ENCODE data around the gene TNFAIP2. TPM values are rescaled to one million over a fixed set of nuclear protein-coding genes. Genes with fewer than 3 reads are reported as not detected.

TNFAIP2 gene, protein sequence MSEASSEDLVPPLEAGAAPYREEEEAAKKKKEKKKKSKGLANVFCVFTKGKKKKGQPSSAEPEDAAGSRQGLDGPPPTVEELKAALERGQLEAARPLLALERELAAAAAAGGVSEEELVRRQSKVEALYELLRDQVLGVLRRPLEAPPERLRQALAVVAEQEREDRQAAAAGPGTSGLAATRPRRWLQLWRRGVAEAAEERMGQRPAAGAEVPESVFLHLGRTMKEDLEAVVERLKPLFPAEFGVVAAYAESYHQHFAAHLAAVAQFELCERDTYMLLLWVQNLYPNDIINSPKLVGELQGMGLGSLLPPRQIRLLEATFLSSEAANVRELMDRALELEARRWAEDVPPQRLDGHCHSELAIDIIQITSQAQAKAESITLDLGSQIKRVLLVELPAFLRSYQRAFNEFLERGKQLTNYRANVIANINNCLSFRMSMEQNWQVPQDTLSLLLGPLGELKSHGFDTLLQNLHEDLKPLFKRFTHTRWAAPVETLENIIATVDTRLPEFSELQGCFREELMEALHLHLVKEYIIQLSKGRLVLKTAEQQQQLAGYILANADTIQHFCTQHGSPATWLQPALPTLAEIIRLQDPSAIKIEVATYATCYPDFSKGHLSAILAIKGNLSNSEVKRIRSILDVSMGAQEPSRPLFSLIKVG
- 10 to 100 TPM; 60.2 to 72.0 TPM for total RNA-seq
- long read RNA-seq, partial matches to known transcripts: 2 of 6 reads
- long read RNA-seq, other reads (novel, unspliced or antisense): 4 of 6 reads

DNA sequence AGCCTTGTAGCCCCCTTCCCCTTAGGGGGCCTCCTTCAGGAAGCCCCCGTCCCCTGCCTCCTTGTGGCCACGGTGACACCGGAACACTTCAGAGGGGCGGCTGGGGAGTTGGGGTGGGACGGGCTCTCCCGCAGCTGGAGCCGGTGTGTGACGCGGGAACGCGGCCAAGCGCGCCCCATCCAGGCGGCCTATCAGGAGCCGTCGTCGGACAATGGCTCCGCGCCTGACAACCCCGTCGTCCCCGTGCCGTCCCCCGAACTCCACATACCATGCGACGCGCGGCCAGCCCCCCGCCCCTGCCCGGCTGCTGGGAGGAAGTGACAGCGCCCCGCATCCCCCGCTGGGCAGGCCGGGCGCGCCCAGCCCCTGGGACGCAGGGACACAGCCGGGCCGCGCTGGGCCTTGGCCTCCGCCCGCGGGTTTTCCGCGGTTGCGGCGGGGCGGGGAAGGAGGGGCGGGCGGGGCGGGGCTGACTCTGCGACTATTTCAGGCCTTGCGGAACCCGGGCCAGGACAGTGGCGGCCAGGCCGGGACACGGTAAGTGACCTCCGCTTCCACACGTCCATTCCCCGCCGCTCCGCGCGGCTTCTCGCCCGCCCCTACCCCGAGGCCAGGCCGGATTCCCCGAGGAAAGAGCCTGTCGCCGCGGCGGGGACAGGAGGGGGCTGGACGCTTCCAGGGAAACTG is at the start of gene TNFAIP2:
TSS of gene TNFAIP2 (plus strand) at position 515 of the 687 bp plus-strand sequence. CDS start 2,997 bp downstream, outside the sequence.
- intact Hi-C loops (cut with DNase I): no loop called here
- DNase-seq (peak; percentile 79), ATAC-seq (peak; percentile 50 to 66)

DNA sequence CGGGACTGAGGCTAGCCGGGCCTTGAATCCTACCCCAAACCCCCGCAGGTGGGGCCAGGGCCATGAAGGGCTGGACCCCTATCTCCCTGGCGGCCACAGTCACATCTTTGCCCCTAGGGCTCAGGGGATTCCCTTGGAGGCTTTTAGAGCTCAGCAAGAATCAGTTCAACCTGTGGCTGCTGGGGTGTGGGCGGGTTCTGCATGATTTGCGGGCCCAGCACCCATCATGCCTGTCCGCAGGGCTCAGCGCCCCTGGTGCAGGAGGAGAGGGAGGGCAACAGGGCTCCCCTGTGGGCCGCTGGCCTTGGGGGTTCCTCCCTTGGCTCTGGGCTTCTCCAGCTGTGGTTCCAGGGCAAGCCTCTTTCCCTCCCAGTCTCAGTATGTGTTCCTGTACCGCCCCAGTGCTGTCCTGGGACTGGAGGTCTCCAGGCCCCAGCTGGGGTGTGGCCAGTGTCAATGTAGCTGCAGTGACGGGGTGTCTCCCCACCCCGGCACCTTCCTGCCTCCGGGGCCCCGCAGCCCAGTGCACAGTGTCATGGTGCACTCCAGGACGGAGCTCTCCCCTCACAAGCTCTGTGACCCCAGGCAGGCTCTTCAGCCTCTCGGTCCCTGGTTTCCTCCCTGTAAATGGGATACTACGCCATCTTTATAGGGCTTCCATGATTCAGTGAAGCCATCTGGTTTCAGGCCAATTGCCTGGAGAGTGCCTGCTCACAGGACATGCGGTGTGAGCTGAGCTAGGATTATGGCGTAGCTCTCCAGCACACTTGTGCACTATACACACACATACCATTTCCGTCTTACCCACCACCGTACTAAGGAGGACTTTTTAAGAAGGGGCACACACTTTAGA is 49.2 kb upstream of the TNFAIP2 start:
- DNase-seq: no peak
- intact Hi-C loops (cut with DNase I): no loop called here
- ATAC-seq: peak in 1 of 2 donors; percentile 3

DNA sequence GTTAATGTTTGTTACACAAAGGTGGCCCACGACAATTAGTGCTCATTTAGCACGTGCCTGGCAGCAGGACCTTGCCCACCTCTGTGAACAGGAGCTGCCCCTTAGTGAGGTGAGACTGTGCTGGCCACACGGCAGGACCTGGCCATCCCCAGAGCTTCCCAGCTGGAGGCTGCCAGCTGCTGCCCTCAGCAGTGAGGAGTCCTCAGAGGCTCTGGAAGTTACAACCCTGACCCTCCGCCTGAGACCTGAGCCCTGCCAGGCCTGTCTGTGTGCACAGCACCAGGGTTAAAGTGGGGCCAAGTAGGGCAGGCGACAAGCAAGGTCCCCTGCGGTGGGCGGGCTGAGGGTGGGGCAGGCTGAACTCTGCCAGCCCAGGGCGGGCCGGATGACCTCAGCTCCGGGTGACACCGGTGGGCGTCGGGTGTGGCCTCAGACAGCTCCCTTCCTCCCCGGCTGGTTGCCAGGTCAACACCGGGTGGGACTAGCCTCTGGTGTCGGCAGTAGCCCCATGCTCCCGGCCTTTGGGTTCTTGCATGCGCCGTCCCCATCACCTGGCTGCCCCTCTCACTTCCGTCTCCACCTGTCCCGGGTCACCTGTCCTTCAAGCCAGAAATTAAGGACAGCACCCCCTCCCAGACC is 48.4 kb upstream of the TNFAIP2 start:
- DNase-seq (peak; percentile 93), ATAC-seq (peak; percentile 58 to 69)
- intact Hi-C loops (cut with DNase I): no loop called here

DNA sequence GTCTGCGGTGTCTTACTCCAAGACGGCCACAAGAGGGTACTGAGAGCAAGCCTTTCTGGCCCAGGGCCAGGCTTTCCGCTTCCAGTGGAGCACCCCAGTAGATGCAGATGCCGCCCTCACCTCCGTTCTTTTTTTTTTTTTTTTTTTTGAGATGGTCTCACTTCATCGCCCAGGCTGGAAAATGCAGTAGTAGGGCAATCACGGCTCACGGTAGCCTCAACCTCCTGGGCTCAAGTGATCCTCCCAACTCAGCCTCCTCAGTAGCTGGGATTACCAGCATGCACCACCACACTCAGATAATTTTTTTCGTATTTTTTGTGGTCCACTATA is 44.9 kb upstream of the TNFAIP2 start:
- ATAC-seq (peak in 1 of 2 donors; percentile 10), DNase-seq (peak; percentile 87)
- intact Hi-C loops (cut with DNase I): no loop called here

DNA sequence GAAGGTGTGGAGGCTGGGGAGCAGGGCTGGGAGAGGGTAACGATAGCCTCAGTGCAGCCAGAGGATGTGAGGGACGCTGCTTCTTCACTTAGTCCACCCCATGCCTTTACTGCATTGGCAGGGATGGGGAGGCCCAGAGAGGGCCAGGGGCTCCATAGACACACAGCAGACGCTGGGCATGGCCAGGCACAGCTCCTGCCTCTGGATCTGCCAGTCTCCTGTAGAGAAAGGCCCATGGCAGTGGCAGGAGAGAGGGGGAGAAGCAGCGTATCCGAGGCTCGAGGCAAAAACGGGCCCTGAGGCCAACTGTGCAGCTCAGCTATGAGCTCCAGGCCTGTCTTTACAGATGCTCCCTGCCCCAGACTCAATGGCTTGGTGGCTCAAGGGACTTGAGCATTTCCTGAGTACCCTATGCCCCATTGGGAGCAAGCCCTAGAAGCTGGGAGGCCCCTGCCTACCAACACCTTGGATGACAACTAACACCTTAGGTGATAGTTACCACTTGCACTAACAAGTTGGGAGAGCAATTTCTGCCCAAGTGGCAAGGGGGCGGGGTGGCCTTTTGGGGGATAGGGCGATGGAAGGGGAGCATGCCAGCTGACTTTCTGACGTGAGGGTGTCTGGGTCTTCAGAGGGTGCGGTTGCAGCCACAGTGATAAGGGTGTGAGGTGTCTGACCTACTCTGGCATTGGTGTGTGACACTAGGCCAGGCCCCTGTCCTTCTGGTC is 44.2 kb upstream of the TNFAIP2 start:
- intact Hi-C loops (cut with DNase I): no loop called here
- no peak for DNase-seq
- ATAC-seq: no peak

DNA sequence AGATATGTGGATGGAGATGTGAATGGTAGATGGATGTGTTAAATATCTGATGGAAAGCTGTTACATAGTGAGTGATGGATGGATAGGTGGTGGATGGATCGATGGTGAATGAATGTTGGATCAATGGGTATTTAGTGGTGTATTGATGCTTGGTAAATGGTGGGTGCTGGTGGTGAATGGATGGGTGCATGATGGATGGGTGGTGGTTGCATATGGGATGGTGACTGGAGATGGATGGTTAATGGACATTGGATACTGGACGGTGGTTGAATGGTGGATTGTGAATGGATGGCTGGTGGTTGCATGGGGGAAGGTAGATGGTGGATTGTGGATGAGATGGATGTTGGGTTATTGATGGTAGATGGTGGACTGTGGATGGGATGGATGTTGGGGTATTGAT is 41.3 kb upstream of the TNFAIP2 start:
- ATAC-seq (no peak), DNase-seq (no peak)
- intact Hi-C loops (cut with DNase I): no loop called here

DNA sequence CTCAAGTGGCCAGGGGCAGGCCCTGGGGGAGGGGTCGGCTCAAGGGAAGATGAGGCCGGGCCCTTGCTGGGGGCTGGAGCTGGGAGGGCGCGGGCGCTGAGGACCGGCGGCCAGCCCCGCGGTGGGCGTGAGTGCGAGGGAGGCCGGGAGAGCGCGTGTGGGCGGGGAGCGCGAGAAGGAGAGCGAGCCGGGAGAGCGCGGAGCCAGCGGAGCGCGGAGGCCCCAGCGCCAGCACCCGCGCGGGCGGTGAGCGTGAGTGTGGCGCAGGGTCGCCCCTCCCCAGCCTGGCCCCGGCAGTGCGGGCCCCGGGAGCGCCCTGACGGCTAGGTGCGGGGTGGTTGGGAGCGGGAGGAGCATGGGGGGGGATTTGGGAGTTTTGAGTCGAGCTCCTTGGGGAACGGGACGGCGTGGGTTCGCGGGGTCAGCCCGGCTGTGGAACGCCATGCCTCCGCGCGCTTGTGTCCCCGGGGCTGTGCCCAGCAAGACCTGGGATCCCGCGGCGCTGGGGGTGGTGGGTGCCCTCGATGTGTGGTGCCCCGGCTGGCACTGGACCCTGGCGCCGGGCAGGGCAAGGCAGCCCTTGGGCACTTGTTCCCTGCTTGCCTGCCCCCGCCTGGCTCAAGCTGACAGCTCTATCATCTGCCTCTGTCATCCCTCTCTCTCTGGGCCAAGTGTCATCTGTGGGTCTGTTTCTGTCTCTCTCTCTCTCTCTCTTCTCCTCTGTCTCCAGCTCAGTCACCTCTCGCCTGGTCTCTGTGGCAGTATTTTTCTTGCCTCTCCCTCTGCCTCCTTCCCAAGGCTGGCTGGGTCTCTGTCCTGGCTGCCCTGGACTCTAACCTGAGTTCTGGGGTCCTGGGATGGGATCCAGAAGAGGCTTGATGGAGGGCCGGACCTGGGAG is 39.0 kb upstream of the TNFAIP2 start, which contains the start of gene LBHD2:
TSS of gene LBHD2 (plus strand) at position 190 of the 899 bp plus-strand sequence. CDS start 1,803 bp downstream, outside the sequence.
- intact Hi-C loops (cut with DNase I): no loop called here
- ATAC-seq (peak; percentile 62 to 70), DNase-seq (no peak)

DNA sequence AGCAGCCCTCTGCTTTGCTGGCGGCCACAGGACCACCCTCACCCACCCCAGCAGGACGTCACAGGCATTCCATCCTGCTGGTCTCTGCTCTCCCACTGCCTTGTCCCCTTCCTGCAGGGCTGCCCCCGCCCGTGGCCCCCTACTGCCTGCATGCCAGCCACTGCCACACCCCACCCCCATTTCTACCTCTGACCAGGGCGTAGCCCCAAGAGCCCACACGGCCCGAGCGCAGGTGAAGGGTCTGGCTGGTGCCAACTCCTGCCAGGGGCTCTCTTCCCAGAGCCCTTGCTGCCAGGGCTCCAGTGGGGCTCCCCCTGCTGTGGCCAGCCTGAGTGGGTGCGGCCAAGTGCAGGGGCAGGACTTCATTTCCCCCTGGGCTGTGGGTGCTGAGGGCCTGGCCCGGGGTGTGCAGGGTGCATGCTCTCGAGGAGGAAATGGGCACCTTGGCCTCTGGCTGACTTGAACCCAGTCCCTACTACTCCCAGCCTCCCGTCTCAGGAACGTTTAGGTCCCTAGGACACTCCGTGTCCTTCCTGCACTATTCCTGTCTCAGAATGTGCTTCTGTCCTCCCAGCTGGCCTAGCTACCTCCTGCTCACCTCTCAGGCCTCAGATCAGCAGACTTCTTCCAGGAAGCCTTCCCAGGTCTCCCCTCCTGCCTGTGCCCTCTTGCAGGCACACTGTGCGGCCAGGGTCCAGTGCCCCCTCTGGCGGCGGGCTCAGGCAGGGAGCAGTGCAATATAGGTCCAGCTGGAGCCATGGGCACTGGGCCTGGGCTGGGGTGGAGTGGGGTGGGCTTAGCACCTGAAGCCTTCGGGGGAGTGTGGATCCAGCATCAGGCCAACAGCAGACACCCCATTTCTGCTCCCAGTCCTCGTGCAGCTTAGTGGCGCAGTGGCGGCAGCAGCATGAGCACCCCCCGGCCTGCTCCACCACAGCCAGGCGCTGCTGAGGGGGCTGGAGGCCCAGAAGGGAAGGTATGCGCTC is 37.9 kb upstream of the TNFAIP2 start:
- intact Hi-C loops (cut with DNase I): loop anchor here in 1 of 2 donors (5.0 kb wide), 1 partner anchor 207 kb away; no protein-coding TSS in a partner anchor
- DNase-seq (no peak), ATAC-seq (no peak)

DNA sequence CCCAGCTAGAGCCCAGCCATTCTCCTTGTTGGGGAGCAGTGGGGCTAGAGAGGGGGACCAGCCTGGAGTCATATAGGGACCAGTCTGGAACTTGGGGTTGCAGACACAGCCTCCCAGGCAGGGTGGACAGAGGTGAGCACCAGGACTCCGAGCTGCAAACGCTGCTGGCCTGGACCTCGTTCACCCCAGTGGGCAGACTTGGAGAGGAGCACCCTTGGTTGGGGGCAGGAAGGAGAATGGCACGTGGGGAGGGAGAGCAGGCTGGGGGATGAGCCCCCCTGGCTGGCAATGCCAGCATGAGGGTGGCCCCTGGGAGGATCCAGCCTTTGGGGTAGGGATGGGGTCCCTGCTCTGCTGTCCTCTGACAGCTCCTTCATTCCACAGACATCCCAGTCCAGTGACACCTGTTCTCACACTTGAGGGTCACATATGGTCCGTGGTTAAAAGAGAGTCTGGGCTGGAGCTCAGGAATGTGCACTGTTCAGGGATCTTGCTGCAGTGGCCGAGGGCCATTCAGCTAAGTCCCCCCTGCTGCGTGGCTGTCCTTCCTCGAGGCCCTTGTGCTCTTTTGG is 36.4 kb upstream of the TNFAIP2 start:
- intact Hi-C loops (cut with DNase I): loop anchor here in 1 of 2 donors (5.0 kb wide), 1 partner anchor 205 kb away; no protein-coding TSS in a partner anchor
- DNase-seq (no peak), ATAC-seq (no peak)

DNA sequence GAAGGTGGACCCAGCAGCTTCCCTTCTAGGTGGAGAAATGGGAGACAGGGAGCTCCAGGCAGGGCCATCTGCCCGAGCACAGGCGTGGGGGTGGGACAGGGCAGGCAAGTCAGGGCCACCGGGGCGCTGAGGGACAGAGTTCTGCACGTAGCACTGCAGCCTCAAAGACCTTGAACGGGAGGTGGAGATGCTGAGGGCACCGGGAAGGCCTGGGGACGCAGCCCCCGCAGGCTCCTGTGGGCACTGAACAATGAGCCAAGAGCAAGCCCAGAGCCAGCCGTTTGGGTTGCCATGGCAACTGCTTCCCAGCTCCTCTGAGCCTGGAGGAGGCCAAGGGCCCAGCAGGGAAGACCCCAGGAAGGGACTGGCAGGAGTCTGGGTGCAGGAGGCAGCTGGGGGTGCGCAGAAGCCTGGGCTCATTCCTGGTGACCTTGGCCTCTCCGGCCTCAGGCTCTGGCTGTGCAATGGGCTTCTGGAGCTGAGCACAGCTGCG is 35.9 kb upstream of the TNFAIP2 start:
- no peak for DNase-seq
- intact Hi-C loops (cut with DNase I): loop anchor here in 1 of 2 donors (5.0 kb wide), 1 partner anchor 205 kb away; no protein-coding TSS in a partner anchor
- ATAC-seq: no peak

DNA sequence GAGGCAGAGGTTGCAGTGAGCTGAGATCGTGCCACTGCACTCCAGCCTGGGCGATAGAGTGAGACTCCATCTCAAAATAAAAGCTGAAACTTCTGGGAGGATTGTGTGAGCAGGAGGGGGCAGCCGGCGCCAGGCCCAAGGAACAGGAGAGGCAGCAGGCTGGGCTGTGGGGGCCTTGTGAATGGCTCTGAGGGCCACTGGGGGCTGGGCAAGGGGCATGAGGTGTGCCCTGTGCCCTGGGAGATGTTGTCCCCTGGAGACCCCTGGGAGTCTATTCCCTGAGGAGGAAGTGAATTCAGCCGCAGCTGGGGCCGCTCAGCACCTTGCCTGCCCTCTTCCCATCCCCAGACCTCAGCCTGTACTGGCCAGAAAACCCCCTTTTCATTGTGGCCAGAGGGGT is 34.3 kb upstream of the TNFAIP2 start:
- ATAC-seq (no peak), DNase-seq (no peak)
- intact Hi-C loops (cut with DNase I): loop anchor here in 1 of 2 donors (5.0 kb wide), 1 partner anchor 203 kb away; no protein-coding TSS in a partner anchor

DNA sequence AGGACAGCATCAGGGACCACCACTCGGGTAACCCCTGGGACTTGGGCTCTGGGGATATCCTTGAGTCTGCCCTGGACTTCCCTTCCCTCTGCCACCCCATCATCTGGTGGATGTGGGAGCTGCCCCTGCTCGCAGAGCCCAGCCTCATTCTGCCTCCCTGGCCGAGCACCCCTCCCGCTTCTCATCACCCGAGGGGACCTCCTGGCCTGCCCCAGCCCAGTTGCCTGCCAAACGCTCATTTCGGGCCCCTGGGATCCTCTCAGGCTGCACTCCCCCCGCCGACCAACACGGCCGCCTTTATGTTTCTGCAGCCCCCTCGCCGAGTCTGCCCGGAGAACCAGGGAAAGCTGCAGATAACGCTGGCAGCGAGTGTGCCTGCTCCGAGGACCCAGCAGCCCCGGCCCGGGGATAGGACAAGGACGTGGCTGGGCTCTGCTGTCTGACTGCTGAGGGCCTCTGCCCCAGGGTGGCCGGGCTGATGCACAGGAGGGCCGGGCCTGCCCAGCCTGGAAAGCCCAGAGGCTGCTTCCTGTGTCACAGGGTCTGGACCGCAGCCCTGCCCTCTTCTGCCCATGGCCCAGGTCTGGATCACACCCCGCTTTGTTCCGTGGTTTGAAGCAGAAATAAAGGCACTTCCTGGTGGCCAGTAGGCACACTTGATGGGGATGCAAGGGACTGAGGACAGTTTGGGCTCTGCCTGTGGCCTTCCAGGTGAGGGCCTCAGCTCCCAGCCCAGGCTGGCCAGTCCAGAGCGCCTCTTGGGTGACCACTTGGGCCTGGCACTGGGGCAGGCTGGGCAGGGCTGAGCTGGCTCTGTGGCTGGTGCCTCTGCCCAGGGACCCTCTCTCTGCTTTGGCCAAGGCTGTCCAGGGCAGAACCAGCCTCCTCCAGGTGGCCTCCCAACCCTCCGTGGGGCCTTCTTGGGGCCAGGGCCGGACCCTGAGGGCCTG is 33.6 kb upstream of the TNFAIP2 start:
- DNase-seq (peak; percentile 20), ATAC-seq (no peak)
- intact Hi-C loops (cut with DNase I): loop anchor here in 1 of 2 donors (5.0 kb wide), 1 partner anchor 203 kb away; no protein-coding TSS in a partner anchor

DNA sequence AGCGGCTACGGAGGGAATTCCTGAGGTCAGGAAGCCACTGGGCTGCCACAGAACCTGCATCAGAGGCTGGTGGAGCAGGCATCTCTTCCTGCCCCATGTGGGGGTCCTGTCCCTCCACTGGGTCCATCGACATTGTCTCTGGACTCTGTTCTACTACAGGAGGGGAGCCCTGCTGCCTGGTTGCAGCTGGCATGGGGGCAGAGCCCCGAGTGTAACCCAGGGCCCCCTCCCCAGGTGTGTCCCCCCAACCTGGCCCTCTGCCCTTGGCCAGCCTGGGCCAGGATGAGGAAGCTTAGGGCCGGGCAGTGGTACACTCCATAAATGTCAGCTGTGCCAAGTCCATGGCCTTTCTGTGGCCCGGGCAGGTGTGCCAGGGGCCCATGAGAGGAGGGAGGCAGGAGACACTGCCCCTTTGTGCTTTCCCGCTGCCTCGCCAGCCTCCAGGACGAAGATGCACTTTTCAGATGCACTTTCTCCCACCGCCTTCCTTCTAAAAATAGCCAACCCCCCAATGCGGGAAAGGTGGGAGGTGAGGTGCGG is 32.7 kb upstream of the TNFAIP2 start:
- intact Hi-C loops (cut with DNase I): no loop called here
- DNase-seq: peak; percentile 20
- no peak for ATAC-seq

Data from left cardiac atrium (tissue), 4 donors.